Esophagus squamous epithelium (tissue), 4 donors: ENCODE results near the gene PHC2.

Experiments used
- CTCF ChIP-seq, 6 experiments: fragments of 450-650 bp in 4 of 6; fragments of 200-600 bp in 2 of 6; sonication (generic) in 2 of 6; IDR thresholded peaks; one replicate each; pipeline ENCODE4 v1.5.1; 2016 to 2019; ENCODE audit warnings: antibody characterized with exemption in 6 of 6, mild to moderate bottlenecking in 4 of 6, moderate library complexity in 4 of 6
- POLR2A ChIP-seq, 4 donors: fragments of 450-650 bp; IDR thresholded peaks; one replicate each; pipeline ENCODE4 v1.6.1; 2017; ENCODE audit warnings: antibody characterized with exemption in 4 of 4, mild to moderate bottlenecking in 4 of 4, moderate library complexity in 3 of 4

DNA sequence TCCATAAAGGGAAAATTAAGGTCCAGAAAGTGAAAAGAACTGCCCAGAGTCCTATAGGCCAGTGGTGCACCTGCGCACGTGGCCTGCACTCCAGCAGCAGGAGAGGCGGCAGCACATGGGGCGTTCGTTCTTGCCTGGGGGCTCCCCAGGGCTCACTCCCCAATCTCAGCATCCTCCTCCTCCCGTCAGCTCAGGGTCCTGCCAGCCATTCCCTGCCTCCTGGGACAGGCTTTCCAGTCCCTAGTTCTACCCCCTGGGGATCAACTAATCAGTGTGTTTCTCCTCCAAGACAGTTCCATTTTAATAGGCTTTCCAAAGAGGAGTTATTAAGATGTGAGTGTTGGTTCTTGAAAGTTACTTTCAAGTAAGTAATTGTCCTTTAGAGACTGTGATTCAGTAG lies 108.8 kb downstream of the PHC2 start:
- no peak for TF ChIP-seq CTCF (IDR thresholded peaks at IDR 0.05)
- TF ChIP-seq POLR2A (IDR thresholded peaks at IDR 0.05): no peak
